Loucy (cell line): ENCODE measurements around the gene HSD17B12.
"Not testable (repeated sequence)": the region's sequence is repeated elsewhere in the genome, so short reads cannot be mapped to it uniquely, and the experiment has no call there.

Experiments used
- H2AFZ ChIP-seq: fragments of 200-600 bp; sonication (generic); 2 replicates; pipeline ENCODE4 v1.6.0; 2016; ENCODE audit warnings: antibody characterized with exemption, mild to moderate bottlenecking, low read length, moderate library complexity
- H3F3A ChIP-seq: fragments of 200-600 bp; 2 replicates; pipeline ENCODE4 v1.6.0; 2016; ENCODE audit warnings: antibody characterized with exemption, low read depth, mild to moderate bottlenecking
- H3K27me3 ChIP-seq: fragments of 200-600 bp; sonication (generic); 2 replicates; pipeline ENCODE4 v1.6.1; 2014; ENCODE audit warnings: low read length, mild to moderate bottlenecking; ENCODE audit not compliant: insufficient read depth, poor library complexity, severe bottlenecking
- H3K36me3 ChIP-seq: fragments of 200-600 bp; sonication (generic); 2 replicates; pipeline ENCODE4 v1.6.1; 2016; ENCODE audit warnings: low read length; ENCODE audit not compliant: insufficient read depth
- H3K4me1 ChIP-seq: fragments of 200-600 bp; sonication (generic); 2 replicates; pipeline ENCODE4 v1.5.1; 2014; ENCODE audit warnings: low read length, mild to moderate bottlenecking; ENCODE audit not compliant: insufficient read depth, poor library complexity, severe bottlenecking
- H3K4me2 ChIP-seq: fragments of 200-600 bp; sonication (generic); 2 replicates; pipeline ENCODE4 v1.6.0; 2014; ENCODE audit warnings: antibody characterized with exemption, low read length, low read depth, mild to moderate bottlenecking; ENCODE audit not compliant: poor library complexity, severe bottlenecking
- H3K4me3 ChIP-seq: fragments of 200-600 bp; sonication (generic); 2 replicates; pipeline ENCODE4 v1.5.1; 2014; ENCODE audit warnings: low read length, mild to moderate bottlenecking, mixed read lengths; ENCODE audit not compliant: poor library complexity, severe bottlenecking
- H3K79me2 ChIP-seq: fragments of 200-600 bp; sonication (generic); 2 replicates; pipeline ENCODE4 v1.6.1; 2014; ENCODE audit warnings: low read length; ENCODE audit not compliant: insufficient read depth
- H3K9ac ChIP-seq: fragments of 200-600 bp; sonication (generic); 2 replicates; pipeline ENCODE4 v1.6.0; 2014; ENCODE audit warnings: mild to moderate bottlenecking, low read depth, low read length, moderate library complexity; ENCODE audit not compliant: poor library complexity, severe bottlenecking
- H3K9me2 ChIP-seq: fragments of 200-600 bp; sonication (generic); replicated peaks from 2 replicates; pipeline ENCODE4 v1.6.1; 2016; ENCODE audit warnings: low read depth, low read length, mixed read lengths
- H3K9me3 ChIP-seq: fragments of 200-600 bp; sonication (generic); 2 replicates; pipeline ENCODE4 v1.6.1; 2014; ENCODE audit warnings: mild to moderate bottlenecking, antibody characterized with exemption, low read length, low read depth; ENCODE audit not compliant: insufficient read depth
- H4K20me1 ChIP-seq: fragments of 200-600 bp; sonication (generic); 2 replicates; pipeline ENCODE4 v1.6.0; 2014; ENCODE audit warnings: antibody characterized with exemption, low read length, mild to moderate bottlenecking; ENCODE audit not compliant: insufficient read depth, poor library complexity, severe bottlenecking
- CTCF ChIP-seq: fragments of 200-600 bp; sonication (generic); conservative IDR thresholded peaks from 2 replicates; pipeline ENCODE4 v1.5.1; 2014; ENCODE audit warnings: mild to moderate bottlenecking, antibody characterized with exemption, low read length
- EZH2phosphoT487 ChIP-seq: fragments of 200-600 bp; IDR thresholded peaks from 2 replicates; pipeline ENCODE4 v1.6.1; 2018; ENCODE audit warnings: antibody characterized with exemption, mild to moderate bottlenecking, moderate library complexity, borderline replicate concordance

Gene HSD17B12

DNA sequence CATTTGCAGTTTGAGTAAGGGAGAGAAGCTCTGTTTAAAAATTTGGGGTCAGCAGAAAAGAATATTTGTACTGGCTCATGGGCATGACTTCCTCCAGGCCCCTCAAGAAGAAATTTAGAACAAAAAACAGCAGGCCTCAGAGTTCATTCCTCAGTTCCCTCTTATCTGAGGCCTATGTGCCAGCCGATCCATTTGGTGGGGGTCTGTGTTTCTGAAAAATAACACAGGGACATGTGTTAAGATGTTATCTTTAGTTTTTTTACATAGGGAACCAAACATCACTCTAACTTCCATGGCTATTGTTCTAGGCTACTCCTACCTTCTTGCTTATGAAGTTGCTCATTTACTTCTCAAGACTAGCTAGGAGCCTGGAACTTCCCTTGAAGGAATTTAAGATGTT is 16.2 kb upstream of the HSD17B12 start:
- Histone ChIP-seq H3K79me2 (no peaks in the 10 kb centered on the region), H3K9ac (no peak overlapping the region), H3K4me3 (no peak overlapping the region), H3F3A (no peaks in the 10 kb centered on the region), H3K9me3 (no peaks in the 10 kb centered on the region), H3K9me2 (no peaks in the 10 kb centered on the region), H3K36me3 (no peaks in the 10 kb centered on the region), H2AFZ (no peak overlapping the region), H3K4me2 (no peak overlapping the region), H3K27me3 (no peaks in the 10 kb centered on the region), H3K4me1 (no peaks in the 10 kb centered on the region), H4K20me1 (no peaks in the 10 kb centered on the region)
- TF ChIP-seq CTCF (no peak), EZH2phosphoT487 (no peak)

GRCh38 chr11:43671284-43671683 is 9.3 kb upstream of the HSD17B12 start:
- not testable (repeated sequence) for H4K20me1 ChIP-seq, H3F3A ChIP-seq, H3K9me3 ChIP-seq, H3K9ac ChIP-seq, H3K4me3 ChIP-seq, H3K36me3 ChIP-seq, H3K9me2 ChIP-seq, H3K4me1 ChIP-seq, H2AFZ ChIP-seq, H3K79me2 ChIP-seq, H3K4me2 ChIP-seq, H3K27me3 ChIP-seq

GRCh38 chr11:43674560-43674959 is 6.0 kb upstream of the HSD17B12 start:
- no peak overlapping the region for H3K4me3 ChIP-seq
- no peaks in the 10 kb centered on the region for H3K4me1 ChIP-seq
- no peak for TF ChIP-seq EZH2phosphoT487
- TF ChIP-seq CTCF, result no peak
- H3K27me3 ChIP-seq, result no peaks in the 10 kb centered on the region
- H3K9me3 ChIP-seq, result no peaks in the 10 kb centered on the region
- no peaks in the 10 kb centered on the region for H3K36me3 ChIP-seq
- H3K4me2 ChIP-seq, result no peak overlapping the region
- peaks cover under 1% of the 10 kb centered on the region; the same call in 1 of the 2 replicates for H3F3A ChIP-seq
- H3K9ac ChIP-seq, result no peak overlapping the region
- H4K20me1 ChIP-seq, result no peaks in the 10 kb centered on the region
- no peaks in the 10 kb centered on the region for H3K9me2 ChIP-seq
- no peak overlapping the region for H2AFZ ChIP-seq
- no peaks in the 10 kb centered on the region for H3K79me2 ChIP-seq

DNA sequence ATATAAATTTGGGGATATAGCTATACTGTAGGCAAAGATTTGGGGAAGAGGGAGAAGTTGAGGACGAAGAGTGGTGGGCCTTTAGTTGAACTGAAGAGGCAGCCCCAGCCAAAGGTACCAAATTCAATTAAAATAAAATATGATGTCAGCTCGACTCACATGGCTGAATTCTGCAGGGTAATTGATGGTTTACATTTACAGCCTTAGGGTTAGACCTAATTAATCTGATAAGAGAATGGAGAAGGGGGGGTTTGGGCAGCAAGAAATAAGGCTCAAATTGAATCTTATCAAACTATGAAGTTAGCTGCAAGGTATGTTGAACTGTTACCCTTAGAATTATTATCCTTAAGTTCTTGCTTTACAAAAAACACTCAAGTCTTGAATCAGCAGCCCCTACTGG is 3.6 kb upstream of the HSD17B12 start:
- Histone ChIP-seq H3K4me3 (no peak overlapping the region), H3K79me2 (peaks cover 9% of the 10 kb centered on the region), H3K36me3 (no peaks in the 10 kb centered on the region), H3K4me2 (no peak overlapping the region), H3K4me1 (peaks cover 7% of the 10 kb centered on the region), H3K9ac (no peak overlapping the region), H2AFZ (no peak overlapping the region), H4K20me1 (no peaks in the 10 kb centered on the region), H3K27me3 (no peaks in the 10 kb centered on the region), H3F3A (peaks cover 2% of the 10 kb centered on the region; the same call in 1 of the 2 replicates), H3K9me2 (no peaks in the 10 kb centered on the region), H3K9me3 (no peaks in the 10 kb centered on the region)
- TF ChIP-seq CTCF (no peak), EZH2phosphoT487 (no peak)
